HG02884 (cell line): ENCODE data around the gene MKRN2.
"Not testable (repeated sequence)": the region's sequence is repeated elsewhere in the genome, so short reads cannot be mapped to it uniquely, and the experiment has no call there.

Source experiments
- ATAC-seq: cut with Tn5 transposase; IDR thresholded peaks from one replicate; pipeline ENCODE4 v1.9.1; 2021; ENCODE audit warnings: mild to moderate bottlenecking, moderate library complexity; ENCODE audit not compliant: unreplicated experiment

Gene MKRN2, protein sequence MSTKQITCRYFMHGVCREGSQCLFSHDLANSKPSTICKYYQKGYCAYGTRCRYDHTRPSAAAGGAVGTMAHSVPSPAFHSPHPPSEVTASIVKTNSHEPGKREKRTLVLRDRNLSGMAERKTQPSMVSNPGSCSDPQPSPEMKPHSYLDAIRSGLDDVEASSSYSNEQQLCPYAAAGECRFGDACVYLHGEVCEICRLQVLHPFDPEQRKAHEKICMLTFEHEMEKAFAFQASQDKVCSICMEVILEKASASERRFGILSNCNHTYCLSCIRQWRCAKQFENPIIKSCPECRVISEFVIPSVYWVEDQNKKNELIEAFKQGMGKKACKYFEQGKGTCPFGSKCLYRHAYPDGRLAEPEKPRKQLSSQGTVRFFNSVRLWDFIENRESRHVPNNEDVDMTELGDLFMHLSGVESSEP

DNA sequence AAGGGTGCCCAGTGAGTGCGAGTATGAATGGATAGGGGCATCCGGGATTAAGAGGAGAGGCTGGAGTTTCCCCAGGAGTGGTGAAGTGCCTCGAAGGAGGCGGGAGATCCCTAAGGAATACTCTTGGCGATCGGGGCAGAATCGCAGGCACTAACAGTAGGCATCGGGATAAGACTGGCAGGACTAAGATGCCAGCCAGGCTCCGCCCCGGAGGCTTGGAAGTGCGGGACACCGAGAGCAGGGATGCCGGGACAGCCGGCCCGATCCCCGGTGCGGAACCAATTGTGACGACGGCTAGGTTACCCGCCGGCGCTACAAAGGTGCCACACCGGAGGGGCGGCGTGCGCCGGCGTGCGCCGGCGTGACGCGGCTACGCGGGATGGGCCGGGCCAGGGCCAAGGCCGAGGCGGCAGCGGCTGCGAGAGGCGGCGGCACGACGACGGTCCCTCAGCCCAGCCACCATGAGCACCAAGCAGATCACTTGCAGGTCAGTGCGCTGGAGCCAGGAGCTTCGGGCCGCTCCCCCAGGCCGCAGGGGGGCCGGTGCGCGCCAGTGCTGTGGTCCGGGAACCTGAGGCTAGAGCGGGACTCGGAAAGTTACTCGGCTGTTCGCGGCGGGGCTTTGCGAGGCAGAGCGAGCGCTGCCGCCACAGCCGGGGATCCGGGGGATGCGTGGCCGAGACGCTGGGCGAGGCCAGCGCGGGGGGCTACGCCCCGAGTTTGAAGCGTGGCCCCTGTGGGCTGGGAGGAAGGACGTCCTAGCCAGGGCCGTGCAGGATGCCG is at the start of gene MKRN2:
Gene MKRN2, plus strand, starts transcription at position 398 of the 783 bp plus-strand sequence. Its CDS starts 64 bp downstream, at position 462.
- ATAC-seq, result peak; percentile 71

DNA sequence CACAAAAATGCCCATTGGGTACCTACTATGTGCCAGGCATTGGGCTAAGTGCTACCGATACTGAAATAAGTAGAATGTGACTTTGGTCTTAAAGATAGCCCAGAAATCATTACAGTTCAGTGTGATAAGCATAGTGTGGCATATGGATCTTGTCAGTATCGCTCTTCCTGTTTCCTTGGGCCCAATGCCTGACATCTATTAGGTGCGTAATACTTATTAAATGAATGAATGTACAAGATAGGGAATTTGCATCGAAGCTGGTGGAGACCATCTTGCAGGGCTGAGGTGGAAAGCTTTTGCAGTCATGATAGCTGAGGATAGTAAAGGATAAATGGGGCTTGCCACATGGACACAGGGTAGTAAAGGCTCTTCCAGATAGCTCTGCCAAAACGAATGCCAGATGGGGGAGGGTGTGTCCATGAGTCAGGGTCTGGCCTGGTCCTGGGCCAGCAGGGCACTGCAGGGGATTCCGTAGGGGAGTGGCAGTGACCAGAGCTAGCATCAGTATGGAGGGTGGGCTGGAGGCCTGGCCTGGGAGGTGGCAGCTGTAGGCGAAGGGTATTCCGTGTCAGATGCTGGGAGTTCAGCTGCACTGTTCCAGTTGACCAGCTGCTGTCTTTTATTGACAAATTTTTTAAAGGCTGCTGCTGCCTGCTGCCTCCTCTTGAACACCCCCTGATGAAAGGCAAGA is 49.2 kb upstream of the MKRN2 start:
- no peak for ATAC-seq

DNA sequence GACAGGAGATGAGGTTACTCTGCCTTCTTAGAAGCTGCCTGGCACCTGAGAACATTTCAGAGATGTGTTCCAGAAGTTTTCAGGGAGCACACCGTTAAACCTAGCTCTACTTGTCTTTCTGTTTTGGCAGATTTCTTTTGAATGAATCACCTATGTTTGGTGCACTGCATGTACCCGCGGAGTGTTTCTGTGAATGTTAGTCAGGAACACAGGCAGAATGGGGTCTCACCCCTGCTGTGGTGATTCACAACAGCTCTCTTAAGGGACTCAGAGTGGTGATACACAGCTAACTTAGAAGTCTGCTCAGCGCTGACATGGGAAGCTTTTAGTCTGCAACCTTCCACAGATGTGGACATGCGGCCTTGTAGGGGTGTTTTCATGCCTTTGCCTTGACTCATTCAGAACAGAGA is 48.6 kb upstream of the MKRN2 start:
- no peak for ATAC-seq

DNA sequence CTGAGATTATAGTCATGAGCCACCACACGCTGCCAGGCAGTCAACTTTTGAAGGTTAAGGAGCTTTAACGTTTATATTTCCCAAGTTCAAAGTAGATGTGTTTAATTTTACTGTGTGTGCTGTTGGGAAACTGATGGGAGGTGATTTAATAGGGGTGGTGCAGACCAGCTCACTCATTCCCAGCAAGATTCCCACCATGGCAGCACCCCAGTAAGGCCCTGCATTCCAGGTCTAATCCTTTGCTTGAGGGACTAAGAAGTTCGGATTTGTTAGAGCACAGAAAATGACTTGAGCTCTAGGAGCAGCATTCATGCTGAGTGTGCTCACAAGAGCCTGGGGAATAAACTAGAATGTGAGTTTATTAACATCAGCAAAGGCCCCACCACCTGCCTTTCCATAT is 47.4 kb upstream of the MKRN2 start:
- no peak for ATAC-seq

DNA sequence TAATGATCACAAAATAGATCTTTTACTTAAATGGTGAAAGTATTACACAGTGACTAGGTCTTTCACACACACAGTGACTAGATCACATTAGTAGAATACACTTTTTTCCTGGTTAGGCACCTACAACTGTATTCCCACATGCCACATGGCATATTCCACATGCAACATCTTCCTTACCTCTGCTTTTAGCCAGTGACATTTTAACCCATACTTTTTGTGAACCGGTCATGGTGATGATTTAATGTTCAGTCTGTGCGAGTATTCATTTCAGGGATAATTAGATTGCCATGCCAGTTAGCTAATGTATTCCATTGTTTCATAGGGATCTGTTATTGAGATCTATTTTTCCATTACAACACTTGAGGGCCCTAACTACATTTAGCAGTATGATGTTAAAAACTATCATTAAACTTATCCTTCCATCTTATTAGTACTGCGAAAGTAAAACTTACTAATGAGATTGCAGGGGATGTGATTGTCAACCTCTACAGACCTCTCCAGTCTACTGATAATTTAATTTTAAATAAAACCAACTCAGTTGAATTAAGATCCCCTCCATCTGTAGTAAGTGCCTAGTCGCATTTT is 44.3 kb upstream of the MKRN2 start:
- no peak for ATAC-seq

DNA sequence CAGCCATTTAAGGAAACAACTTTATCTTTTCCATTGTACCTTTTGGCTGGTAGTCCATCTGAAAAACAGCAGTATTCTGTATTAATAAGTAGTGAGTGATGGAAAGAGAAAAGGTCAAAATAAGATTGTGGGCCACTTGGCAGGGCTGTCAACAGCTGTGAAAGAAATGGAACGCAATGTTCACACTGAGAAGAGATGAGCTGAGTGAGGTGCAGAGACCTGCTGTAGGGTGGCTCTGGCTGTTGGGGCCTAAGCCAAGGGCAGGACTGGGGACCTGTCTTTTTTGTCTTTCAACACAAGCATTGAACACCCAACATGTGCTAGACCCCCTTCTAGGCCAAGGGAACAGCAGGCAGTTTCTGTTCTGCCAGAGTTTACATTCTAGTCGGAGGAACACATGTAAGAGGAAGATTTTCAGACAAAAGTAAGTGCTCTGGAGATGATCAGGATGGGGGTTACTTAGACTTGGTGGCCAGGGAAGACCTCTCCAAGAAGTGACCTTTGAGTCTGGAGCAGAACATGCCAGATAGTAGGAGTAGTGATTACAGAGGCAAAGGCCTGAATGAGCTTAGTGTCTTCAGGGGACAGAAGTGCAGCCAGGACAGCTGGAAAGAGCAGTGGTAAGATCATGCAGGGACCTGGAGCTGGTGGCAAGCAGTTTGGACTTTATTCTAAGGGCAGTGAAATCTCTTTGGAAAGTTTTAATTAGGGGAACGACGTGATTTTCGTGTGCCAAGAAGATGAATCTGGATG is 43.0 kb upstream of the MKRN2 start:
- ATAC-seq, result no peak

DNA sequence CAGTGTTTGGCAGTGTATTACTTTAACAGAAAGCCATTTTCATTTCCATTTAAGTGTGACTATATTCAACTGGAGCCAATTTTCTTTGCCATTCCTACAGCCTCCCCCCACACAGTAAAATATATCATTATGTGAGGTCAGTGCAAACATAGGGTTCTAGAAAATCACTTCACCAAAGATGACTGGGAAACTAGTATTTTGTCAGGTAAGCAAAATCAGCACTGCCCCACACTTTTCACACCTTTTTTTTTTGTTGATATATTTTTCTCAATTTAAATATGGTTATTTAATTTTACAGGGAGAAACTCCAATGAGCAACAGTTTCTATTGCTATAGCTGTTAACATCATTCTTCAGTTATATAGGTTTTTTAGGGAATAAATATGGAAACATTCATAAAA is 41.3 kb upstream of the MKRN2 start:
- ATAC-seq, result no peak

DNA sequence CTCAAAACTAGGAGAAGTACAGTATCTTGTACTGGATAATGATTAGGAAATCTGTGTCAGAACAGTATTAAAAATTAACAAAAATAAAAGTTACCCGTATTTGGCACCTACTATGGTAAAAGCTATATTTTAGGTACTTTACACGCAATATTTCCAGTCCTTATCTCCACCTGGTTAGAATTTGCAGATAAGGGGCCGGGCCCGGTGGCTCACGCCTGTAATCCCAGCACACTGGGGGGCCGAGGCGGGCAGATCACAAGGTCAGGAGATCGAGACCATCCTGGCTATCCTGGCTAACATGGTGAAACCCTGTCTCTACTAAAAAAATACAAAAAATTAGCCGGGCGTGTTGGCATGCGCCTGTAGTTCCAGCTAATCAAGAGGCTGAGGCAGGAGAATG is 40.0 kb upstream of the MKRN2 start:
- no peak for ATAC-seq

DNA sequence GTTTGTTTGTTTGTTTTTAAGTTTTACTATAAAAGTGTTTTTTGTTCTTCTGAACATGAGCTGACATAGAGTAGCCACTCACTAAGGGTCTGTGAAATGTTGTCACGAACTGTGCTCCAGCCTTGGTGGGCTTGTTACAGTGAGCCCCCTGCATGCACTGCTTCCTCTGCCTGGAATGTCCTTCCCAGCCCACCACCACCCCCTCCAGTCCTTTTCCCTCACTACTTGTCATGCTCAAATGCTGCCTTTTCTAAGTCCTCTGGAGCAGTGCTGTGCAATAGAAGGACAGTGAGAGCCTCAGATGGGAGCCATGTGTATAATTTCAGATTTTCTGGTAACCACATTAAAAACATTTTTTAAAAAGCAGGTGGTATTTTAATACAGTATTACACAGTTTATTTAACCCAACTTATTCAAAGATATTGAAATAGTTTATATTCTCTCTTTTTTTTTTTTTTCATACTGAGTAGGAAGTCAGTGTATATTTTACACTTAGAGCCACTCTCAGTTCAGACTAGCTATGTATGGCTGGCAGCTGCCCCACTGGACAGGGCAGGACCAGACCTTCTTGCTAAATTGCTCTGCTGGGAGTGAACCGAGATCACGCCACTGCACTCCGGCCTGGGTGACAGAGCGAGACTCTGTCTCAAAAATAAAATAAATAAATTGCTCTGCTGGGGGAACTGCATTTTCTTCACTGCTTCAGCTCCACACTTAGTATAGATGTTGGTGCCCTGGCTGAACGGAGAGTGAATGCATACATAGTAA is 38.4 kb upstream of the MKRN2 start:
- ATAC-seq, result no peak

DNA sequence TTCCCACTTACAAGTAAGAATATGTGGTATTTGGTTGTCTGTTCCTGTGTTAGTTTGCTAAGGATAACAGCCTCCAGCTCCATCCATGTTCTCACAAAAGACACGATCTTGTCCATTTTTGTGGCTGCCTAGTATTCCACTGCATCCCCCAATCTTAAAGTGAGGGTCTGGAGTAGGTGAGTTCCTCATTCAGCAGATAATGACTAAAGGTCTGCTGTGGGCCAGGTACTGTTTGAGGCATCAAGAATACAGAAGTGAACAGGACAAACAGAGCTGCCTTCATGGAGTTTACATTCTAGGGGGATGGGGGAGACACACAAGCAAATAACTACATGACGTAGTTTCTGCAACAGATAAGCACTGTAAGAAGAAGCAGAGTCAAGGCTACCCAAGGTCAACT is 35.9 kb upstream of the MKRN2 start:
- no peak for ATAC-seq

DNA sequence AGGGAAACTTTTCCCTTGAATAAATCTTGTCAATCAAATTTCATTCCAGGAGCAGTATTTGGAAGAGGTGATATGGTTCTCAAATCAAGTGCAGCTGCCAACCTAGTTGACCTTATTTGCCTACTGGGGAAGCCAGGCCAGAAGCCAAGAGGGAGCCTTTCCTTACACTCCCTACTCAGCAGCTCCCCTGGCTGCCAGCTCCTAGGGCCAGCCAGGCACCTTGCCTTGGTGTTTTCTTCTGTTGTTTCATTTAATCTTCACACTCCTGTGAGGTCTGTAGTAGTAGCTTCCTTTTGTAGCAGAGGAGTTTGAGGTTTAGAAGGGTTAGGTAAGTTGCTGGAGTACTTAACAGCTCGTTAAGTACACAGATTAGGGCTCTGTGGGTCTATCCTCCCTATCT is 34.2 kb upstream of the MKRN2 start:
- no peak for ATAC-seq

DNA sequence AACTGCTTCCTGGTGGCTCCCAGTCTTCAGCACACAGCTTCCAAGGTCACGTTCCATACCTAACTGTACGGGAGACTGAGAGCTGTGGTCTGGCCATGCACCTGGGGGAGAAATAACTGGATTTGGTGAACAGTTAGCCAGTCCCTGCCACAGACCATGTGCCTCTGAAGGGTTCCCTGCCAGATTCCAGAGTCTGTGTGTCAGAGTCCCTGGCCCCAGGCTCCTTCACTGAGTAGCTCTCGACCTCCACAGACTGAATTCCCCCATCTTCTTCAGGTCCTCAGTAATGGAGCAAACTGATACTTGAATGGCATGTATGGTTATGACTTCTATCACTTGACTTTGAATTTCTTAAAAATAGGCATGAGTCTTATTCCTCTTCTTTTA is 29.1 kb upstream of the MKRN2 start:
- no peak for ATAC-seq

DNA sequence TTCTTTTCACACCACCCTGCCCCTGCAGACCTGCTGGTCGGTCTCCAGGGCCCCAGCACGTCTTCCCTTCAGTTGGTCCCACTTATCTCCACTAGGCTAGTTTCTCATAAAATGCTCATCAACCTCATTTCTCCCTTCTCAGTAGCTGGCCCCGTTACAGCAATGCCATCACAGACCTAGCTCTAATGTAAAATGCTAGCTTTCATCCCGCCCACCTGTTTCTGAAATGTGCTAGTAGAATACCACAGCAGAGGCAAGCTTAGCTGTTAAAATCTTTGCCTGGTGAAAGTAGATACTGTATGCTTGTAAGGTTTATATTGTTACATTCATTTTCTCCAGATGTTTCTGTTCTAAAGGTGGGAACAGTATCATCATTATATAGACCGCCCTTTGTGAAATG is 24.7 kb upstream of the MKRN2 start:
- ATAC-seq, result no peak

DNA sequence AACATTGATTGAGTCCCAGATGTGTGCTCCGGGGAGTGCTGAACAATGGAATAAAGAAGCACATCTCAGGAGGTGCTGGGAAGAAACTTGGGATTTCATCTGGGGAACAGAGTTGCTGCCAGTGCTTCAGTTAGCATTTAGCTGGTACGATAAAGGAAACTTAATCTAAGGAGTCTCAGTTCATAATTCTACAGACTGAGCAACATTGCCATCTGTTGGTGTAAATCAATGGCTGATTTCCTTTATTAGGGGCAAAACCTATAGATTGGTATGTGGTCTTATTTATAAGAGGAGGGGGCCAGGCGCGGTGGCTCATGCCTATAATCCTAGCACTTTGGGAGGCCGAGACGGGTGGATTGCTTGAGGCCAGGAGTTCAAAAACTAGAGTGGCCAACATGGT is 20.5 kb upstream of the MKRN2 start:
- ATAC-seq, result no peak

DNA sequence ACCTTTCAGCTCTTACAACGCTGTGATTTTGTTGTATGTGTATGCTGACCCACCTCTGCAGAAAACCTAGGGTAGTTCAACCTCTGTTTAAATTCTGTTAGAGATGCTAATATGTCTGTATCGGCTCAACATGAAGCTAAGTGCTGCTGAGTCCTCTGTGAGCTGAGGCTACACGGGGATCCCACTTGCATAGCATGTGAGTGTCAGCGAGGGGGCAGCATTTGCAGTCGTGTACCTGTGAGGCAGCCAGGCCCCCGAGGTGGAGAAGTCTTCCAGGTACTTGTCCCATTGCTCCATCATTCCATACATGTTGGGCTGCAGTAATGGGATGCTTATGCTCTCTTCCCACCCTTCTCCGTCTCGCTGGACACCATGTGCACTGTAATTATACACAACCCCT is 15.3 kb upstream of the MKRN2 start:
- no peak for ATAC-seq

DNA sequence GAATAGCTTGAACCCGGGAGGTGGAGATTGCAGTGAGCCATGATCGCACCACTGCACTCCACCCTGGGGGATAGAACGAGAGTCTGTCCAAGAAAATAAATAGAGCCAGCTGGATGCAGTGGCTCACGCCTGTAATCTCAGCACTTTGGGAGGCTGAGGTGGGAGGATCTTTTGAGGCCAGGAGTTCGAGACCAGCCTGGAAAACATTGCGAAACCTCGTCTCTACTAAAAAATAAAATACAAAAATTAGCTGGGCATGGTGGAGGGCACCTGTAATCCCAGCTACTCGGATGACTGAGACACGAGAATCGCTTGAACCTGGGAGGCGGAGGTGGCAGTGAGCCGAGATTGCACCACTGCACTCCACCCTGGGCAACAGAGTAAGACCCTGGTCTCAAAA is 13.4 kb upstream of the MKRN2 start:
- ATAC-seq, result not testable (repeated sequence)

DNA sequence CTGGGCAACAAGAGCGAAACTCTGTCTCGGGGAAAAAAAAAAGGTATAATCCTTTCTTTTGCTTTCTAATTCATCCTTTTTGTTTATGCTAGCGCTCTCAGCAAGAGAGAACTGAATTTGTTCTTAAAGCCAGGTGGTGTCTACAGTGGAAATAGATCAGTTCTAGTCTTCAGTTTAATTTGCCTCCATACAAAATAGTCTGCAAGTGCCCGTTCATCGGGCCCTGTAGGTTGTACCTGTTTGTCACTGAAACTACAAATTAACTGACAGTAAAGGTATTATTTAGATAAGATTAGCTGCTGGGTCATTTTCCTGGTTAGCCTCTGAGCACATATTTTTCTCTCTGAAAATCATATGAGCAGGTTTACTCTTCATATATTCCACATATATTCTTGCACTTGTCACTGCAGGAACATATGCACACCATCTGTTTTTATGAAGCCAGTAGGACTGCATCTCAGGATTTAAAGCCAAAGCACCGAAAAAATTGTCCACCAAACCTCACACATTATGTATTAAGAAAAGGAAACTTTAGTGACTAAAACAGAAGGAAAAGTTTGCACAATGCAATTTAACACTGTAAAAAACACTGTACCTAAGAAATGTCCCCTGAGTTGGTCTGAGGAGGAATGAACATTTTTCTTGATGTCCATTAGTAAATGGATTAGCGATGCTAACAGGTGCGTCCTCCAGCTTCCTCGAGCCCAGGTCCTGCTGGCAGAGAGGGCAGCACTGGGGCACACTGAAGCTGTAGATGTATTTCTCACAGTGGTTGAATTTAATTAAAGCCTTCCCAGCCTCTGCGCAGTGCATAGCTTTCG is 12.0 kb upstream of the MKRN2 start:
- no peak for ATAC-seq

DNA sequence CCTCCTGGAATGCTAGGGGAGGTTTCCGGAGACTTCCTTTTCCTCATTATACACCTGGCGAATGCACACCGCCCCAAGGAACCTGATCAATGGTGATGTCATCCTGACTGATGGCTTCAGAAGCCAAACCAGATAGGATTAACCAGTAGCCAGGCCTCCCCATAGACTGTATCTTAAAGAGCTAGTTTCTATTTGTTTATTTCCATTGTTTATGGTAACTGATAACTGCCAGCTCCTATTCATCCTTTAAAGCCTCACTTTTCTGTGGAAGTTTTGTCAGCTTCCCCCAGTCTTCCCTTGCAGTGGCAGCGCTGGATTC is 11.5 kb upstream of the MKRN2 start, which contains the start of gene MKRN2OS:
Gene MKRN2OS, minus strand, starts transcription at position 27 of the 319 bp plus-strand sequence. CDS start 35 bp downstream, outside the sequence.
- no peak for ATAC-seq
